ENCODE data around the gene CD226.
"Not testable (repeated sequence)": the region's sequence is repeated elsewhere in the genome, so short reads cannot be mapped to it uniquely, and the experiment has no call there.

CD226 gene

GRCh38 chr18:69882965-69883668 is 64.6 kb downstream of the CD226 start:
- no peak overlapping the region for H3K4me3 ChIP-seq (ENCODE audit: low read length)
- peaks cover 4% of the 10 kb centered on the region; the same call in 1 of the 2 replicates for H3K4me1 ChIP-seq (ENCODE audit: control insufficient read depth, low read length)
- H3K79me2 ChIP-seq (ENCODE audit: control insufficient read depth, low read length): no peaks in the 10 kb centered on the region
- H3F3A ChIP-seq (ENCODE audit: control insufficient read depth, insufficient read depth): no peaks in the 10 kb centered on the region
- H4K20me1 ChIP-seq (ENCODE audit: control insufficient read depth, insufficient read depth, low read depth, low read length): no peaks in the 10 kb centered on the region
- no peak overlapping the region for H3K27ac ChIP-seq (ENCODE audit: low read depth, low read length)
- no peaks in the 10 kb centered on the region for H3K27me3 ChIP-seq (ENCODE audit: control insufficient read depth, low read length)
- no peaks in the 10 kb centered on the region for H3K9me3 ChIP-seq (ENCODE audit: control insufficient read depth, insufficient read depth, low read length)
- H3K4me2 ChIP-seq (ENCODE audit: low read length): no peak overlapping the region
- TF ChIP-seq CTCF (IDR thresholded peaks at IDR 0.05; ENCODE audit: low read depth, low read length, poor library complexity, severe bottlenecking) (no peak), EZH2phosphoT487 (IDR thresholded peaks at IDR 0.05; ENCODE audit: borderline replicate concordance, low read length) (no peak)
- H3K36me3 ChIP-seq (ENCODE audit: control insufficient read depth, low read length): no peaks in the 10 kb centered on the region
- H3K9me2 ChIP-seq (replicated peaks; ENCODE audit: control insufficient read depth, low read length): no peaks in the 10 kb centered on the region

GRCh38 chr18:69880083-69880482 is 67.6 kb downstream of the CD226 start:
- H3K9me3 ChIP-seq (ENCODE audit: control insufficient read depth, insufficient read depth, low read length): no peaks in the 10 kb centered on the region
- no peaks in the 10 kb centered on the region for H3F3A ChIP-seq (ENCODE audit: control insufficient read depth, insufficient read depth)
- no peak overlapping the region for H3K4me2 ChIP-seq (ENCODE audit: low read length)
- H3K27ac ChIP-seq (ENCODE audit: low read depth, low read length): no peak overlapping the region
- no peaks in the 10 kb centered on the region for H3K79me2 ChIP-seq (ENCODE audit: control insufficient read depth, low read length)
- no peaks in the 10 kb centered on the region for H4K20me1 ChIP-seq (ENCODE audit: control insufficient read depth, insufficient read depth, low read depth, low read length)
- H3K9me2 ChIP-seq (replicated peaks; ENCODE audit: control insufficient read depth, low read length): no peaks in the 10 kb centered on the region
- TF ChIP-seq CTCF (IDR thresholded peaks at IDR 0.05; ENCODE audit: low read depth, low read length, poor library complexity, severe bottlenecking) (no peak), EZH2phosphoT487 (IDR thresholded peaks at IDR 0.05; ENCODE audit: borderline replicate concordance, low read length) (no peak)
- H3K4me1 ChIP-seq (ENCODE audit: control insufficient read depth, low read length): peaks cover 4% of the 10 kb centered on the region; the same call in 1 of the 2 replicates
- H3K4me3 ChIP-seq (ENCODE audit: low read length): no peak overlapping the region
- no peaks in the 10 kb centered on the region for H3K27me3 ChIP-seq (ENCODE audit: control insufficient read depth, low read length)
- H3K36me3 ChIP-seq (ENCODE audit: control insufficient read depth, low read length): no peaks in the 10 kb centered on the region

GRCh38 chr18:69879051-69879450 is 68.6 kb downstream of the CD226 start:
- not testable (repeated sequence) for H3F3A ChIP-seq (ENCODE audit: control insufficient read depth, insufficient read depth); H3K27ac ChIP-seq (ENCODE audit: low read depth, low read length); H3K79me2 ChIP-seq (ENCODE audit: control insufficient read depth, low read length); H3K9me2 ChIP-seq (replicated peaks; ENCODE audit: control insufficient read depth, low read length); H3K4me1 ChIP-seq (ENCODE audit: control insufficient read depth, low read length); H3K27me3 ChIP-seq (ENCODE audit: control insufficient read depth, low read length); H3K9me3 ChIP-seq (ENCODE audit: control insufficient read depth, insufficient read depth, low read length); H4K20me1 ChIP-seq (ENCODE audit: control insufficient read depth, insufficient read depth, low read depth, low read length); H3K4me2 ChIP-seq (ENCODE audit: low read length); H3K36me3 ChIP-seq (ENCODE audit: control insufficient read depth, low read length); H3K4me3 ChIP-seq (ENCODE audit: low read length)

GRCh38 chr18:69878213-69878933 is 69.3 kb downstream of the CD226 start:
- Histone ChIP-seq H3K9me2 (replicated peaks; ENCODE audit: control insufficient read depth, low read length) (no peaks in the 10 kb centered on the region), H4K20me1 (ENCODE audit: control insufficient read depth, insufficient read depth, low read depth, low read length) (no peaks in the 10 kb centered on the region), H3K4me1 (ENCODE audit: control insufficient read depth, low read length) (peaks cover 4% of the 10 kb centered on the region; the same call in 1 of the 2 replicates), H3K4me3 (ENCODE audit: low read length) (no peak overlapping the region), H3K36me3 (ENCODE audit: control insufficient read depth, low read length) (no peaks in the 10 kb centered on the region), H3K4me2 (ENCODE audit: low read length) (no peak overlapping the region), H3K27ac (ENCODE audit: low read depth, low read length) (no peak overlapping the region), H3K27me3 (ENCODE audit: control insufficient read depth, low read length) (no peaks in the 10 kb centered on the region), H3K9me3 (ENCODE audit: control insufficient read depth, insufficient read depth, low read length) (no peaks in the 10 kb centered on the region), H3K79me2 (ENCODE audit: control insufficient read depth, low read length) (no peaks in the 10 kb centered on the region), H3F3A (ENCODE audit: control insufficient read depth, insufficient read depth) (no peaks in the 10 kb centered on the region)
- TF ChIP-seq EZH2phosphoT487 (IDR thresholded peaks at IDR 0.05; ENCODE audit: borderline replicate concordance, low read length): no peak
- no peak for TF ChIP-seq CTCF (IDR thresholded peaks at IDR 0.05; ENCODE audit: low read depth, low read length, poor library complexity, severe bottlenecking)
